Stimulated activated CD4-positive, alpha-beta T cell treated with anti-CD3 and anti-CD28 coated beads, Interleukin-1b, Interleukin-23, amount 100 ng/mL, for 24 hours (primary cell): ENCODE measurements around the gene ZNF219.
"Not testable (repeated sequence)": the region's sequence is repeated elsewhere in the genome, so short reads cannot be mapped to it uniquely, and the experiment has no call there.

Experiments
- DNase-seq, 4 experiments: peaks; one replicate each; pipeline ENCODE4 v3.0.0-alpha.2; 2020; ENCODE audit warnings: low read depth in 4 of 4, low spot score in 1 of 4

ZNF219 gene

GRCh38 chr14:21047378-21047781, 51.1 kb downstream of the ZNF219 start:
- DNase-seq, result no peak

GRCh38 chr14:21043974-21044618, 54.4 kb downstream of the ZNF219 start:
- DNase-seq, result no peak

GRCh38 chr14:21043387-21043973, 55.0 kb downstream of the ZNF219 start:
- no peak for DNase-seq

- DNase-seq, result no peak
Observed at GRCh38 chr14:21042918-21043317, 55.5 kb downstream of the ZNF219 start.

- no peak for DNase-seq
Observed at GRCh38 chr14:21041676-21042433, 56.6 kb downstream of the ZNF219 start, which contains the start of gene RNASE7. Gene RNASE7, plus strand, starts transcription at chr14:21042362. Its CDS starts 631 bp downstream, at chr14:21042993.

- DNase-seq, result not testable (repeated sequence)
Observed at GRCh38 chr14:21040941-21041340, 57.5 kb downstream of the ZNF219 start.

GRCh38 chr14:21040370-21040925, 58.0 kb downstream of the ZNF219 start:
- no peak for DNase-seq
